ENCODE measurements around the gene ITGB4.

DNA sequence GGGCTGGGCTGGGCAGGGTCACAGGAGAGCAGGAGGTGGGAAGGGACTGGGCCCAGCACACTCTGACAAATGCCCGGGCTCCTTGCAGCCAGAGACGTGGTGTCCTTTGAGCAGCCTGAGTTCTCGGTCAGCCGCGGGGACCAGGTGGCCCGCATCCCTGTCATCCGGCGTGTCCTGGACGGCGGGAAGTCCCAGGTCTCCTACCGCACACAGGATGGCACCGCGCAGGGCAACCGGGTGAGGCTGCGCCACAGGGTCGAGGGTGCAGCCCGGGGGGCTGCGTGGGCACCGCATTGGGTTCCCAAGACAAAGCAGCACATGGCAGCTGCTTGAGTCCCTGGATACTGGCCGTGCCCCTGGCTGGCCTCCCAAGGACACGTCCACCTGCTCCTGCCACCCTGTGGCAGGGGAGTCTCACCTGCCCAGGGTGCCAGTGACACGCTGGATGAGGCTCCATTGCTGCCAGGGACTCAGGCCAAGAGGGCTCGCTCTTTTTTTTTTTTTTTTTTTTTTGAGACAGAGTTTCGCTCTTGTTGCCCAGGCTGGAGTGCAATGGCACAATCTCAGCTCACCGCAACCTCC lies 22.5 kb downstream of the ITGB4 start:
- TF ChIP-seq POLR2A (IDR thresholded peaks at IDR 0.05) (no peak), CTCF (IDR thresholded peaks at IDR 0.05) (no peak)
